ENCODE measurements around the gene WDR5.

GRCh38 chr9:134173127-134174072 lies 37.5 kb downstream of the WDR5 start:
- TF ChIP-seq EZH2phosphoT487 (IDR thresholded peaks at IDR 0.05; ENCODE audit: low read length) (no peak), EZH2 (optimal IDR thresholded peaks at IDR 0.05; ENCODE audit: low read depth, low read length) (no peak)
- TF ChIP-seq, protein P1, sequence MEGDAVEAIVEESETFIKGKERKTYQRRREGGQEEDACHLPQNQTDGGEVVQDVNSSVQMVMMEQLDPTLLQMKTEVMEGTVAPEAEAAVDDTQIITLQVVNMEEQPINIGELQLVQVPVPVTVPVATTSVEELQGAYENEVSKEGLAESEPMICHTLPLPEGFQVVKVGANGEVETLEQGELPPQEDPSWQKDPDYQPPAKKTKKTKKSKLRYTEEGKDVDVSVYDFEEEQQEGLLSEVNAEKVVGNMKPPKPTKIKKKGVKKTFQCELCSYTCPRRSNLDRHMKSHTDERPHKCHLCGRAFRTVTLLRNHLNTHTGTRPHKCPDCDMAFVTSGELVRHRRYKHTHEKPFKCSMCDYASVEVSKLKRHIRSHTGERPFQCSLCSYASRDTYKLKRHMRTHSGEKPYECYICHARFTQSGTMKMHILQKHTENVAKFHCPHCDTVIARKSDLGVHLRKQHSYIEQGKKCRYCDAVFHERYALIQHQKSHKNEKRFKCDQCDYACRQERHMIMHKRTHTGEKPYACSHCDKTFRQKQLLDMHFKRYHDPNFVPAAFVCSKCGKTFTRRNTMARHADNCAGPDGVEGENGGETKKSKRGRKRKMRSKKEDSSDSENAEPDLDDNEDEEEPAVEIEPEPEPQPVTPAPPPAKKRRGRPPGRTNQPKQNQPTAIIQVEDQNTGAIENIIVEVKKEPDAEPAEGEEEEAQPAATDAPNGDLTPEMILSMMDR (IDR thresholded peaks at IDR 0.05; ENCODE audit: low read length) = no peak
